ENCODE data around the gene DEDD.

Gene DEDD

DNA sequence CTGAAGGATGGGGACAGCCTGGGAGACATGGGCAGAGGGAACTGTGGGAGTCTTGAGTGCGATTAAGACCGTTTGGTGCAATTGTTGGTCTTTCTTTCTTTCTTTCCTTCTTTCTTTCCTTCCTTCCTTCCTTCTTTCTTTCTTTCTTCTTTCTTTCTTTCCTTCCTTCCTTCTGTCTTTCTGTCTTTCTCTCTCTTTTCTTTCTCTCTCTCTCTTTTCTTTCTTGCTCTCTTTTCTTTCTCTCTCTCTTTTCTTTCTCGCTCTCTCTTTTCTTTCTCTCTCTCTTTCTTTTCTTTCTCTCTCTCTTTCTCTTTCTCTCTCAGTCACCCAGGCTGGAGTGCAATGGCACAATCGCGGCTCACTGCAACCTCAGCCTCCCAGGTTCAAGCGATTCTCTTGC is 37.2 kb downstream of the DEDD start:
- TF ChIP-seq FOXP2 (optimal IDR thresholded peaks at IDR 0.05; ENCODE audit: borderline replicate concordance, extremely low read depth, extremely low read length, insufficient read depth), result no peak
- TF ChIP-seq TAF1 (IDR thresholded peaks at IDR 0.05; ENCODE audit: borderline replicate concordance, insufficient read depth, low read length), result no peak
- no peak for TF ChIP-seq SIN3A (IDR thresholded peaks at IDR 0.05; ENCODE audit: borderline replicate concordance, insufficient read depth, low read length)
- TF ChIP-seq, protein P1, sequence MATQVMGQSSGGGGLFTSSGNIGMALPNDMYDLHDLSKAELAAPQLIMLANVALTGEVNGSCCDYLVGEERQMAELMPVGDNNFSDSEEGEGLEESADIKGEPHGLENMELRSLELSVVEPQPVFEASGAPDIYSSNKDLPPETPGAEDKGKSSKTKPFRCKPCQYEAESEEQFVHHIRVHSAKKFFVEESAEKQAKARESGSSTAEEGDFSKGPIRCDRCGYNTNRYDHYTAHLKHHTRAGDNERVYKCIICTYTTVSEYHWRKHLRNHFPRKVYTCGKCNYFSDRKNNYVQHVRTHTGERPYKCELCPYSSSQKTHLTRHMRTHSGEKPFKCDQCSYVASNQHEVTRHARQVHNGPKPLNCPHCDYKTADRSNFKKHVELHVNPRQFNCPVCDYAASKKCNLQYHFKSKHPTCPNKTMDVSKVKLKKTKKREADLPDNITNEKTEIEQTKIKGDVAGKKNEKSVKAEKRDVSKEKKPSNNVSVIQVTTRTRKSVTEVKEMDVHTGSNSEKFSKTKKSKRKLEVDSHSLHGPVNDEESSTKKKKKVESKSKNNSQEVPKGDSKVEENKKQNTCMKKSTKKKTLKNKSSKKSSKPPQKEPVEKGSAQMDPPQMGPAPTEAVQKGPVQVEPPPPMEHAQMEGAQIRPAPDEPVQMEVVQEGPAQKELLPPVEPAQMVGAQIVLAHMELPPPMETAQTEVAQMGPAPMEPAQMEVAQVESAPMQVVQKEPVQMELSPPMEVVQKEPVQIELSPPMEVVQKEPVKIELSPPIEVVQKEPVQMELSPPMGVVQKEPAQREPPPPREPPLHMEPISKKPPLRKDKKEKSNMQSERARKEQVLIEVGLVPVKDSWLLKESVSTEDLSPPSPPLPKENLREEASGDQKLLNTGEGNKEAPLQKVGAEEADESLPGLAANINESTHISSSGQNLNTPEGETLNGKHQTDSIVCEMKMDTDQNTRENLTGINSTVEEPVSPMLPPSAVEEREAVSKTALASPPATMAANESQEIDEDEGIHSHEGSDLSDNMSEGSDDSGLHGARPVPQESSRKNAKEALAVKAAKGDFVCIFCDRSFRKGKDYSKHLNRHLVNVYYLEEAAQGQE (IDR thresholded peaks at IDR 0.05; ENCODE audit: insufficient read depth in 1 of 2, low read depth in 2 of 2, low read length in 2 of 2), result no peak
- TF ChIP-seq POLR2AphosphoS5 (IDR thresholded peaks at IDR 0.05; ENCODE audit: low read depth, low read length), result no peak

DNA sequence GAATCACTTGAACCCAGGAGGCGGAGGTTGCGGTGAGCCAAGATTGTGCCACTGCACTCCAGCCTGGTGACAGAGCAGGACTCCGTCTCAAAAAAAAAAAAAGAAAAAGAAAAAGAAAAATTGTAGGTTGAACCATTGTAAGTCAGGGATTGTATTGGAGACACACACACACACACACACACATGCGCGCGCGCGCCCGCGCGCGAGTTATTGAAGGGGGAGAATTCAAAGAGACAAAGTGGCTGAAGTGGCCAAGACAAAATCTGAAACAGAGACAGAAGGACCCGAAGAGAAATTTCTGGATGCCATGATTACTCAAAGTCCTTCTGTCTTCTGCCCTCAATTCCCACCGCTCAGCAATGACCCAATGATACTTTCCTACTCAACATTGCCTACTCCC is 38.0 kb downstream of the DEDD start:
- TF ChIP-seq TAF1 (IDR thresholded peaks at IDR 0.05; ENCODE audit: borderline replicate concordance, insufficient read depth, low read length) (no peak), FOXP2 (optimal IDR thresholded peaks at IDR 0.05; ENCODE audit: borderline replicate concordance, extremely low read depth, extremely low read length, insufficient read depth) (no peak)
- TF ChIP-seq, protein P1 (IDR thresholded peaks at IDR 0.05; ENCODE audit: insufficient read depth in 1 of 2, low read depth in 2 of 2, low read length in 2 of 2), result no peak

- TF ChIP-seq, protein P1 (IDR thresholded peaks at IDR 0.05; ENCODE audit: insufficient read depth in 1 of 2, low read depth in 2 of 2, low read length in 2 of 2), result no peak
- no peak for TF ChIP-seq FOXP2 (optimal IDR thresholded peaks at IDR 0.05; ENCODE audit: borderline replicate concordance, extremely low read depth, extremely low read length, insufficient read depth)
Measured at GRCh38 chr1:161092621-161093028, 39.8 kb downstream of the DEDD start.

GRCh38 chr1:161091796-161092507 is 40.5 kb downstream of the DEDD start:
- TF ChIP-seq FOXP2 (optimal IDR thresholded peaks at IDR 0.05; ENCODE audit: borderline replicate concordance, extremely low read depth, extremely low read length, insufficient read depth), result no peak
- TF ChIP-seq, protein P1 (IDR thresholded peaks at IDR 0.05; ENCODE audit: insufficient read depth in 1 of 2, low read depth in 2 of 2, low read length in 2 of 2), result no peak
- no peak for TF ChIP-seq SIN3A (IDR thresholded peaks at IDR 0.05; ENCODE audit: borderline replicate concordance, insufficient read depth, low read length)
- no peak for TF ChIP-seq POLR2AphosphoS5 (IDR thresholded peaks at IDR 0.05; ENCODE audit: low read depth, low read length)
- TF ChIP-seq TAF1 (IDR thresholded peaks at IDR 0.05; ENCODE audit: borderline replicate concordance, insufficient read depth, low read length), result no peak

DNA sequence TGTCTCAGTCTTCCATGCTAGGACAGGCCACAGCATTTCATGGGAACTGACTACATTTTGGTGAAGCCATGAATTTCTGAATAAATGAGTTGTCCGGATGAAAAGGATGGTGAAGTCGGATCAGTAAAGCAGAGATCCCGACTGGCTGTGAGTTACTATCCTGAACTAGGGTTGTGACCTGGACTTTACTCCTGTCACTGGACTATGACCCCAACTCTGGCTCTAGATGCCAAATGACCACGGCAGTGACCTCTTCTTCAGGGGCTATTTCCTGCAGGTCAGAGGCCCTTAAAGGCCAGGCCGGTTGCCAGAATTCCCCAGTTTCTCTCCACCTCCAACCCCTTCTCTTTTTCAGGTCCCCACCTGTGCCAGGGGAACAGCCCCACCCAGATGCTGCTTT is 41.4 kb downstream of the DEDD start:
- TF ChIP-seq, protein P1 (IDR thresholded peaks at IDR 0.05; ENCODE audit: insufficient read depth in 1 of 2, low read depth in 2 of 2, low read length in 2 of 2), result no peak
- no peak for TF ChIP-seq TAF1 (IDR thresholded peaks at IDR 0.05; ENCODE audit: borderline replicate concordance, insufficient read depth, low read length)
- TF ChIP-seq FOXP2 (optimal IDR thresholded peaks at IDR 0.05; ENCODE audit: borderline replicate concordance, extremely low read depth, extremely low read length, insufficient read depth), result no peak
- TF ChIP-seq POLR2AphosphoS5 (IDR thresholded peaks at IDR 0.05; ENCODE audit: low read depth, low read length), result no peak
- TF ChIP-seq SIN3A (IDR thresholded peaks at IDR 0.05; ENCODE audit: borderline replicate concordance, insufficient read depth, low read length), result no peak

All from PFSK-1 (cell line).